Measurements from ENCODE around the gene CCNT2. TPM values are rescaled to one million over a fixed set of nuclear protein-coding genes. Genes with fewer than 3 reads are reported as not detected.
"Not testable (repeated sequence)": the region's sequence is repeated elsewhere in the genome, so short reads cannot be mapped to it uniquely, and the experiment has no call there.

CCNT2 gene
- total RNA-seq, 1 experiment from 2014 or later, result 43.8 TPM

GRCh38 chr2:134976074-134976702 is 57.6 kb downstream of the CCNT2 start:
- CTCF ChIA-PET, result no interaction called here
- intact Hi-C loops (cut with micrococcal nuclease; ENCODE audit: unreplicated experiment), result no loop called here
- Mint-ChIP-seq H3K27ac (ENCODE audit: unreplicated experiment) (no peak overlapping the region), H3K4me3 (ENCODE audit: low read depth, unreplicated experiment) (no peak overlapping the region), H3K27me3 (ENCODE audit: unreplicated experiment) (no peaks in the 10 kb centered on the region), H3K9me3 (ENCODE audit: low read depth, unreplicated experiment) (peaks cover 12% of the 10 kb centered on the region), H3K4me1 (ENCODE audit: low read depth, unreplicated experiment) (no peaks in the 10 kb centered on the region), H3K36me3 (ENCODE audit: insufficient read depth, unreplicated experiment) (no peaks in the 10 kb centered on the region)
- no TSS peak for BruUV-seq (replicated peaks)
- no peak for TF ChIP-seq CTCF (IDR thresholded peaks at IDR 0.05; ENCODE audit: unreplicated experiment)
- no peak for DNase-seq

- H3K36me3 Mint-ChIP-seq (ENCODE audit: insufficient read depth, unreplicated experiment); DNase-seq; BruUV-seq (replicated peaks); intact Hi-C loops (cut with micrococcal nuclease; ENCODE audit: unreplicated experiment); H3K4me1 Mint-ChIP-seq (ENCODE audit: low read depth, unreplicated experiment); H3K4me3 Mint-ChIP-seq (ENCODE audit: low read depth, unreplicated experiment); H3K27me3 Mint-ChIP-seq (ENCODE audit: unreplicated experiment); H3K27ac Mint-ChIP-seq (ENCODE audit: unreplicated experiment): not testable (repeated sequence)
- CTCF ChIA-PET, result interaction anchor here (0.7 kb wide), 1 partner anchor 136 kb away, joined by 3 read pairs; no protein-coding TSS in a partner anchor
- H3K9me3 Mint-ChIP-seq (ENCODE audit: low read depth, unreplicated experiment), result peaks cover 11% of the 10 kb centered on the region
Observed at GRCh38 chr2:134977104-134977503, 58.5 kb downstream of the CCNT2 start.

- intact Hi-C loops (cut with micrococcal nuclease; ENCODE audit: unreplicated experiment), result no loop called here
- TF ChIP-seq CTCF (IDR thresholded peaks at IDR 0.05; ENCODE audit: unreplicated experiment), result no peak
- H3K4me1 Mint-ChIP-seq (ENCODE audit: low read depth, unreplicated experiment), result no peaks in the 10 kb centered on the region
- DNase-seq, result no peak
- CTCF ChIA-PET, result no interaction called here
- no TSS peak for BruUV-seq (replicated peaks)
- H3K27me3 Mint-ChIP-seq (ENCODE audit: unreplicated experiment), result no peaks in the 10 kb centered on the region
- H3K9me3 Mint-ChIP-seq (ENCODE audit: low read depth, unreplicated experiment), result peaks cover 6% of the 10 kb centered on the region
- no peaks in the 10 kb centered on the region for H3K36me3 Mint-ChIP-seq (ENCODE audit: insufficient read depth, unreplicated experiment)
- no peak overlapping the region for H3K4me3 Mint-ChIP-seq (ENCODE audit: low read depth, unreplicated experiment)
- H3K27ac Mint-ChIP-seq (ENCODE audit: unreplicated experiment), result no peak overlapping the region
Observed at GRCh38 chr2:134979221-134979620, 60.6 kb downstream of the CCNT2 start.

- Mint-ChIP-seq H3K4me1 (ENCODE audit: low read depth, unreplicated experiment) (no peaks in the 10 kb centered on the region), H3K27me3 (ENCODE audit: unreplicated experiment) (peaks cover 2% of the 10 kb centered on the region), H3K36me3 (ENCODE audit: insufficient read depth, unreplicated experiment) (no peaks in the 10 kb centered on the region), H3K9me3 (ENCODE audit: low read depth, unreplicated experiment) (no peaks in the 10 kb centered on the region), H3K27ac (ENCODE audit: unreplicated experiment) (no peak overlapping the region), H3K4me3 (ENCODE audit: low read depth, unreplicated experiment) (no peak overlapping the region)
- TF ChIP-seq CTCF (IDR thresholded peaks at IDR 0.05; ENCODE audit: unreplicated experiment), result no peak
- no peak for DNase-seq
- intact Hi-C loops (cut with micrococcal nuclease; ENCODE audit: unreplicated experiment), result no loop called here
- CTCF ChIA-PET, result no interaction called here
- BruUV-seq (replicated peaks), result no TSS peak
Observed at GRCh38 chr2:134980639-134981038, 62.0 kb downstream of the CCNT2 start.

GRCh38 chr2:134982603-134983002 is 64.0 kb downstream of the CCNT2 start:
- H3K9me3 Mint-ChIP-seq (ENCODE audit: low read depth, unreplicated experiment), result no peaks in the 10 kb centered on the region

More at GRCh38 chr2:134982603-134983002, 64.0 kb downstream of the CCNT2 start:
- TF ChIP-seq CTCF (IDR thresholded peaks at IDR 0.05; ENCODE audit: unreplicated experiment), result no peak
- Mint-ChIP-seq H3K36me3 (ENCODE audit: insufficient read depth, unreplicated experiment) (no peaks in the 10 kb centered on the region), H3K4me1 (ENCODE audit: low read depth, unreplicated experiment) (no peaks in the 10 kb centered on the region), H3K4me3 (ENCODE audit: low read depth, unreplicated experiment) (no peak overlapping the region), H3K27me3 (ENCODE audit: unreplicated experiment) (peaks cover 22% of the 10 kb centered on the region), H3K27ac (ENCODE audit: unreplicated experiment) (no peak overlapping the region)
- no peak for DNase-seq
- intact Hi-C loops (cut with micrococcal nuclease; ENCODE audit: unreplicated experiment), result no loop called here
- no TSS peak for BruUV-seq (replicated peaks)
- CTCF ChIA-PET, result no interaction called here
